Endodermal cell (in vitro differentiated cells): ENCODE results near the gene SIGLEC1. TPM values are rescaled to one million over a fixed set of nuclear protein-coding genes. Genes with fewer than 3 reads are reported as not detected.

Source experiments
- DNase-seq: peaks from one replicate; pipeline ENCODE4 v3.0.0-alpha.2; 2017
- H3K27ac ChIP-seq: 2 replicates; pipeline ENCODE4 v1.5.1; 2013; ENCODE audit warnings: mild to moderate bottlenecking, low read depth, low read length, moderate library complexity
- H3K27me3 ChIP-seq: 2 replicates; pipeline ENCODE4 v1.6.1; 2013; ENCODE audit warnings: mild to moderate bottlenecking, low read length, moderate library complexity; ENCODE audit not compliant: insufficient read depth, control insufficient read depth, poor library complexity, severe bottlenecking
- H3K36me3 ChIP-seq: 2 replicates; pipeline ENCODE4 v1.7.0; 2013; ENCODE audit warnings: mild to moderate bottlenecking, low read length, moderate library complexity; ENCODE audit not compliant: control insufficient read depth, insufficient read depth
- H3K4me1 ChIP-seq: one replicate; pipeline ENCODE4 v1.7.0; 2013; ENCODE audit warnings: low read length; ENCODE audit not compliant: control insufficient read depth, insufficient read depth
- H3K4me3 ChIP-seq: 2 replicates; pipeline ENCODE4 v1.5.1; 2013; ENCODE audit warnings: mild to moderate bottlenecking, low read length, moderate library complexity
- H3K9ac ChIP-seq: 2 replicates; pipeline ENCODE4 v1.6.1; 2013; ENCODE audit warnings: mild to moderate bottlenecking, low read length, moderate library complexity; ENCODE audit not compliant: poor library complexity, severe bottlenecking; ENCODE audit errors: extremely low read depth
- H3K9me3 ChIP-seq: 2 replicates; pipeline ENCODE4 v1.6.1; 2013; ENCODE audit warnings: mild to moderate bottlenecking, low read length, moderate library complexity; ENCODE audit not compliant: control insufficient read depth
- H3K27ac Mint-ChIP-seq: 2 replicates; pipeline ENCODE4 v1.8.0; 2020; ENCODE audit warnings: mixed read lengths
- H3K27me3 Mint-ChIP-seq: 2 replicates; pipeline ENCODE4 v1.8.0; 2021; ENCODE audit warnings: mild to moderate bottlenecking, mixed read lengths; ENCODE audit not compliant: insufficient read depth
- H3K36me3 Mint-ChIP-seq: 2 replicates; pipeline ENCODE4 v1.8.0; 2020; ENCODE audit warnings: low read depth, mixed read lengths
- H3K4me1 Mint-ChIP-seq: 2 replicates; pipeline ENCODE4 v1.8.0; 2020; ENCODE audit warnings: mixed read lengths
- H3K4me3 Mint-ChIP-seq: 2 replicates; pipeline ENCODE4 v1.8.0; 2020; ENCODE audit warnings: mild to moderate bottlenecking, moderate library complexity, mixed read lengths
- H3K9me3 Mint-ChIP-seq: 2 replicates; pipeline ENCODE4 v1.8.0; 2020; ENCODE audit warnings: mild to moderate bottlenecking, mixed read lengths
- CTCF ChIP-seq: fragments of 200-600 bp; sonication (generic); conservative IDR thresholded peaks from 2 replicates; pipeline ENCODE4 v1.5.0; 2021; ENCODE audit warnings: antibody characterized with exemption, mild to moderate bottlenecking
- WGBS, 2 experiments: methylation state at CpG; one replicate each; pipeline versions ENCODE4 v1.1.5 to v1.1.7; 2013; ENCODE audit warnings: missing lambda C conversion rate in 2 of 2, mixed read lengths in 1 of 2; ENCODE audit not compliant: insufficient coverage in 1 of 2, insufficient read length in 1 of 2; 5-methylcytosine and 5-hydroxymethylcytosine counted together
- total RNA-seq, 2 donors: library from RNA; stranded (reverse); fragmentation: NEBNext Ultra II Directional in 1 of 2; extraction: Animal tissue kit (Norgen Biotek cat#: 25700) in 1 of 2; gene quantifications; 2 replicates in 1 of 2; 3 replicates in 1 of 2; pipeline ENCODE4 v1.2.1, GENCODE V29; 2021

Gene SIGLEC1
- total RNA-seq, 2 donors from 2014 or later: not detected

- Mint-ChIP-seq H3K27ac (no peak overlapping the region), H3K4me1 (peaks cover 2% of the 10 kb centered on the region), H3K9me3 (no peaks in the 10 kb centered on the region), H3K36me3 (no peaks in the 10 kb centered on the region), H3K27me3 (peaks cover 71% of the 10 kb centered on the region), H3K4me3 (peak overlapping the region; percentile 33)
- Histone ChIP-seq H3K36me3 (no peaks in the 10 kb centered on the region), H3K4me1 (no peaks in the 10 kb centered on the region), H3K27ac (no peak overlapping the region), H3K9ac (no peak overlapping the region), H3K9me3 (no peaks in the 10 kb centered on the region), H3K4me3 (no peak overlapping the region), H3K27me3 (peaks cover 6% of the 10 kb centered on the region)
- 97% methylated on average over 63 to 90 of the region's 90 CpGs for WGBS, 2 experiments
- no peak for DNase-seq
- TF ChIP-seq CTCF: no peak
Observed at GRCh38 chr20:3673221-3674070, 39.0 kb downstream of the SIGLEC1 start.

GRCh38 chr20:3672547-3673171 is 39.7 kb downstream of the SIGLEC1 start:
- WGBS, 2 experiments: 94 to 95% methylated on average over 48 to 58 of the region's 58 CpGs
- Histone ChIP-seq H3K4me3 (no peak overlapping the region), H3K9me3 (no peaks in the 10 kb centered on the region), H3K4me1 (no peaks in the 10 kb centered on the region), H3K36me3 (no peaks in the 10 kb centered on the region), H3K9ac (no peak overlapping the region), H3K27ac (no peak overlapping the region), H3K27me3 (peaks cover 6% of the 10 kb centered on the region)
- Mint-ChIP-seq H3K27ac (no peak overlapping the region), H3K27me3 (peaks cover 67% of the 10 kb centered on the region), H3K4me1 (peaks cover 2% of the 10 kb centered on the region), H3K4me3 (peak overlapping the region; percentile 33), H3K36me3 (no peaks in the 10 kb centered on the region), H3K9me3 (no peaks in the 10 kb centered on the region)
- peak; percentile 44 for TF ChIP-seq CTCF
- DNase-seq: peak; percentile 80

GRCh38 chr20:3671986-3672546 is 40.3 kb downstream of the SIGLEC1 start:
- TF ChIP-seq CTCF: no peak
- H3K27ac Mint-ChIP-seq: no peak overlapping the region
- H3K36me3 Mint-ChIP-seq: no peaks in the 10 kb centered on the region
- H3K9me3 ChIP-seq: no peaks in the 10 kb centered on the region
- no peak overlapping the region for H3K27ac ChIP-seq
- H3K9me3 Mint-ChIP-seq: no peaks in the 10 kb centered on the region
- H3K4me1 Mint-ChIP-seq: peaks cover 2% of the 10 kb centered on the region
- H3K4me1 ChIP-seq: no peaks in the 10 kb centered on the region
- H3K27me3 Mint-ChIP-seq: peaks cover 66% of the 10 kb centered on the region
- H3K4me3 ChIP-seq: no peak overlapping the region
- no peak overlapping the region for H3K9ac ChIP-seq
- no peak for DNase-seq
- no peaks in the 10 kb centered on the region for H3K36me3 ChIP-seq
- H3K27me3 ChIP-seq: peaks cover 6% of the 10 kb centered on the region
- 93% methylated on average over 11 to 23 of the region's 23 CpGs for whole genome bisulfite sequencing, 2 experiments
- H3K4me3 Mint-ChIP-seq: peak overlapping the region; percentile 33
